ENCODE data around the gene LPIN2.

LPIN2 gene

DNA sequence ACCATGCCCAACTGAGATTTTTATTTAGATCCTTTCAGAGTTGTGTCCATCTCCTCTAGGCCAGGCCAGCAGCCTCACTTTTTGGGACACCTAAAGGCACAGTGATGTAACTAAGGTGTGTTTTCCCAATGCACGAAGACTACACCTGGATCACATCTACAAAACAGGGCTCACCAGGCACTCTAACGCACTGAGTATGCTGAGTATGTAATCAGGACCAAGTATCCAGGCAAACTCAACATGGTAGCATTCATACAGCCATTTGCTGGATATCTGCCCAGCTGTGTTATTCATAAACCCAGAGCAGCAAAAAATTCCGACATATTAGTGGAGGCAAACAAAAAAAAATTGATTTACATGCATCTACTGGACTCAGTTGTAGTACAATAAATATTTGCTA is 33.8 kb downstream of the LPIN2 start:
- no peak for DNase-seq

DNA sequence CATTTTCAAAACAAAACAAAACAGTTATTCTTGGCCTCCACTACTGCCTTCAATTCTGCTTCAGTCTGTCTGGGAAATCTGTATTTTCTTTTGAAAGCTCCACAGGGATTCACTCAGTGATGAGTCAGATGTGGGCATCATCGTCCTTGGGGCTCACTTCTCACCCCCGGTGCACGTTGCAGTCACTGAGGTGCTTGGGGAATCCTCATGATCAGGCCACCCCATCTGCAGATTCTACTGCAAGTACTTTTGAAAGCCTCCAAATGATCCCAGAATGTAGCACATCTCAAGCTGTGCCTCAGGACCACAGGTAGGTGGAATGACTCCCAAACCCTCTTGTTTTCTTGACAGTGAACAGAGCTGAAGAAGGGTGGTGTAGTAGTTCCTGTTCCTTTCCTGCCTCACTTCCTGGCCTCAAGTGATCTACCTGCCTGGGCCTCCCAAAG is 34.3 kb downstream of the LPIN2 start:
- DNase-seq, result peak; percentile 54

DNA sequence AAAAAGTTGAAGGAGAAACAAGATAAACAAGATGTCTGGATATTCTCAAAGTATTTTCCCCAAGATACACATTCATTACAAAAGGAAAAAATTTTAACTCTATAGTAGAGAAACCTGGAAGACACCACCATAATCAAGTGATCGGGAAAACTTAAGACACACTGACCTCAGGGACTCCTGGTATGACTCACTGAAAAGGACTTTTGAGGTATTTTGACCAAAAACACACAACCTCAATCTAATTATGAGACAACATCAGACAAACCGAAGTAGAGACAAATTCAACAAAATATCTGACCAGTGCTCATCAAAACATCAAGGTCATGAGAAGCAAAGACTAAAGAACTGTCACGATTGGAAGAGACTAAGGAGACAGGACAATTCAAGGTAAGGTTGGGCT is 34.7 kb downstream of the LPIN2 start:
- DNase-seq, result no peak

DNA sequence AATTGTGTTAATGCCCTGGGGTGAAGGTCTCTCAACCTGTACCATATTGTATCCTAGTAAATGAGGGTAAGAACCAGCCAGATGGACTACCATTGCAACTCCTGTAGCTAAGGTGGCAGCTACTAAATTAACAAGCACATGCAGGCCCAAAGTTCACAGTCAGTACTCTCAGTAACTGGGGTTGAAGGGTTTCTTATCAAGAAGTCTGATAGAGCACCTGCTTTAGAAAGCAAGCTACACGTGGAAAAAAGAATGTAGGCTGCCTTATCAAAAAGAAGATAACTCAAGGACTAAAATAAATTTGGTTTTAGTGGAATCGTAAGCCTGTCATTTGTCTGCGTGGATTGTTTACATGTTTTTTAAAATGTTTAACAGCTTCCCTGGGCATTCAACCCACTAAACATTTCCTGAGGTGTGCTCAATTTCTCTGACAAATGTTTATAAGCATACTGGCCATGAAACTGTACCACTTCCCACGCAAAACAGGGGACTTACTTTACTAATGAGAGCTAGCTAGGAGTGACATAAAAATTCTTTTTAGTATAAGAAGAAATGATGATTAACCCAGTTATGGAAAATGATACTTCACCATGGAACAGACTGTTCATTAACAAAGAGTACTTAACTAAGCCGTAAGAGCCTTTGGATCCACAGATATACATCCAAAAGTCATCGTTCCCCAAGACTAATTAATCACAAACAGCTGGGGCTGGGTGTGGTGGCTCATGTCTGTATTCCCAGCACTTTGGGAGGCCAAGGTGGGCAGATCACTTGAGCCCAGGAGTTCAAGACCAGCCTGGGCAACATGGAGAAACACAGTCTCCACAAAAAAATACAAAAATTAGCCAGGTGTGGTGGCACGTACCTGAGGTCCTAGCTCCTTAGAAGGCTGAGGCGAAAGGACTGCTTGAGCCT is 36.5 kb downstream of the LPIN2 start:
- DNase-seq, result no peak

DNA sequence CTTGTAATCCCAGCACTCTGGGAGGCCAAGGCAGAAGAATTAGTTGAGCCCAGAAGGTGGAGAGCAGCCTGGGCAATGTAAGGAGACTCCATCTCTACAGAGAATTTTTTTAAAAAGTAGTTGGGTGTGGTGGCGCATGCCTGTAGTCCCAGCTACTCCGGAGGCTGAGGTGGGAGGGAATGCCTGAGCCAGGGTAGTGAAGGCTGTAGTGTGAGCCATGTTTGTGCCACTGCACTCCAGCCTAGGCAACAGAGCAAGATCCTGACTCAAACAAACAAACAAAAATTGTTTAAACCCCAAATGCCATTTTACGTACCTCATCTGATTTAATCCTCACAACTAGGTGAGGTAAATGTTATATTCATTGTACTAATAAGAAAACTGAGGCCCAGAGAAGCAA is 38.2 kb downstream of the LPIN2 start:
- DNase-seq, result no peak

DNA sequence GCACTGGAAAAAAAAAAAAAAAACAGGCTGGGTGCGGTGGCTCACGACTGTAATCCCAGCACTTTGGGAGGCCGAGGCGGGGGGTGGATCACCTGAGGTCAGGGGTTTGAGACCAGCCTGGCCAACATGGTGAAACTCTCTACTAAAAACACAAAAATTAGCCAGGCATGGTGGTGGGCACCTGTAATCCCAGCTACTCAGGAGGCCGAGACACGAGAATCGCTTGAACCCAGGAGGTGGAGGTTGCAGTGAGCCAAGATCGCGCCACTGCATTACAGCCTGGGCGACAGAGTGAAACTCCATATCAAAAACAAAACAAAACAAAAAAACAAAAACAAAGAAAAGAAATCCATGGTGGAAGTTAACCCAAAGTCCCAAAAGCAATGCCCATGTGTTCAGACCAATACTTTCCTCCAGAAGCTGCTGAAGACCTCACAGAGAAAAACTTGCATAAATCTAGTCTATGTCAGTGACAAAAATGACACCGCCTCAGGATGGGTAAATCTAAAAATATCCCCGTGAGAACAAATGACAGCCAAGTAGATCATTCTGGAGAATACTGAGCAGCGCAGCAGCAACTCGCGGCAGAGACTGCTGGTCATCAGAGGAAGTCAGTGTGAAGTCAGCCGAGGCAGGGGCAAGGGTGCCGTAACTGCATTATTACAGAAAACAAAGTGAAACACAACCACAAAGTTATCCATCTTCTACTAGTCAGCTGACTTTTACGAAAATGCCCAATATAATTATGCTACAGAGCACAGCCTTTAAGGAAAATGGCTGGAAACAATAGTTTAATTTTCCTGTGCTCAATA is 41.0 kb downstream of the LPIN2 start:
- DNase-seq, result peak; percentile 88

DNA sequence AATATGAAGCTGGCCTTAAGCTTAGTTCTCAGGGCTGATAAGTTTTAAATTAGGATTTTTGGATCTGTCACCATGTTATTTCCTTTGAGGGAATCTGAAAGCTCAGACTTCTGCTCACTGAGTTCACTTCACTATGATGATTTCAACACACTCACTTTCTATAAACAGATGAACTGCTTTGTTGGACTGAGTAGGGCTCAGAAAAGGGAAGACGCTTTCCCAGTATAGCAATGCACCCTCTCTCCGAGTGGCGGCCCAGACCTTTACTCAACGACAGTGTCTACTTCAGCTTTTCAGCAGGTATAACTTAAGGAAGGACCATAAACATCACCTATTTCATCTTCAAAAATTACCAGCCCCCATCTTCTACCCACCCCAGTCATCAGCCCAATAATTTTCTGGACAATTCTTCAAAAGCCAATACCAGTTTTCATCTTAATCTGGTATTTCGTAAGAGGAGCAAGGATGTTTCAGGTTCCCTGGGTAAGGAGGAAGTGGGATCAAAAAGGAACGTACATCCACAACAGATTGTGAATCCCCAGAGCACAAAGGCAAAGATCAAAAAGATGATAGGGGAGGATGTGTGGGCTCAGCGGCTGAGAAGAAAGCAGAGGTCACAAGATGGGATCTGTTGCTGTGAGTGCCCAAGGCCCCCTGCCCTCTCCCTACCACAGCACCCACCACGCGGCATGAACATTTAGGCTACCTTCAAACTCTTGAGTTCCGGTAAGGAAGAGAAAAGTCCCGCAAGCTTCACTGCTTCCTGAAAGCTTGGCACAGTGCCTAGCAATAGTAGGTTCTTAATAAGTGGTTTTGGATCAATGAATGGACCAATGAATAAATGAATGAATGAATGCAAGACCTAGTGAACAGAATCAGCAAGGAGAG is 41.9 kb downstream of the LPIN2 start:
- peak; percentile 77 for DNase-seq

DNA sequence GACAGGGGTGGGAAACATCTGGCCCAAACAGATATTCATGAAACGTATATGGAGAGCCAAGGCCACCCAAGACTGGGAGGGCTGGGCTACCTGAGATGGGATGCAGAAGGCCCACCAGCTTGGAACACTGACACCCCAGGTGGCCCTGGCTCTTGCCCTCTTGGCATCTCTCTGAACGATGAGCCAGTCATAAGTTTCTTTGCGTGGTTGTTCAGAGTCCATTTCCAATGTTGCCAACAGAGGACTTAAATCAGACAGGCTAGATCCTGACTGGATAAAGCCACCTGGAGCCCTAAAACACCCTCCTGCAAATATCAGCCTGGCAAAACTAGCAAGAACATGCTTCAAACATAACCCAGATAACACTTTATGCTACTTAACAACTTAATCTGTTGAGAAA is 42.6 kb downstream of the LPIN2 start:
- DNase-seq, result no peak

DNA sequence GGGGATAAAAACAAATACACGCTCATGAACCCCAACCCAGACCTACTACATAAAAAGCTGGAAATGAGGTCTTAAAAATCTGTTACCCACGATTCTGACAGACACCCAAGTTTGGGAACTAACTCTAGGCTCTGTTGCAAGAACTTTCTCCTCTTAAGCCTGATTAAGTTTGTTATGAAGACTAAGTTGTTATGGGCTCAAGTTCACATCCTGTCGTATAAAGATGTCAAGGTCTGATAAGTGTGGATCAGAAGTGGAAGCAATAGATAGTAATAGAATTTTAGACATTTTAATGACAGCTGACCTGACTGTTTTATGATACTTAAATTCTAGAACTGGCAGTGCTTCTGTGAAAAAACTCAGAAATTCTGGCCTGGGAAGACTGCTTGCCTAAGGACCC is 43.2 kb downstream of the LPIN2 start:
- DNase-seq, result no peak

DNA sequence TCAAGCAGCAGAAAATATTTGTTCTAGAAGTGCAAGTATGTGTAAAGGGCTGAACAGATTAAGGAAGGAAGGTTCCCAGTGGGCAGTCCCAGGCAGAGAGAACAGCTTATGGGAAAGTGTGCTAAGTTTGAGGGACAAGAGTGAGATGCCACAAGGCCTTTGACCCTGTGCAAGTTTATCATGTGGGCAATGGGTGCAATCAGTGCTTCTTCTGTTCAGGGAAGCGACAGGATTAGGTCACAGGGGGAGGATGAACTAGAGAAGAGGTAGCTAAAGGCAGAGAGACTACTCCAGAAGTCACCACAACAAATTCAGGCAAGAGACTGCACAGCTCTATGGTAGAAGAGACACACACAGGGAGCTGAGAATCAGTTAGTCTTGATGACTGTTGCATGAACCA is 44.3 kb downstream of the LPIN2 start:
- DNase-seq, result no peak

DNA sequence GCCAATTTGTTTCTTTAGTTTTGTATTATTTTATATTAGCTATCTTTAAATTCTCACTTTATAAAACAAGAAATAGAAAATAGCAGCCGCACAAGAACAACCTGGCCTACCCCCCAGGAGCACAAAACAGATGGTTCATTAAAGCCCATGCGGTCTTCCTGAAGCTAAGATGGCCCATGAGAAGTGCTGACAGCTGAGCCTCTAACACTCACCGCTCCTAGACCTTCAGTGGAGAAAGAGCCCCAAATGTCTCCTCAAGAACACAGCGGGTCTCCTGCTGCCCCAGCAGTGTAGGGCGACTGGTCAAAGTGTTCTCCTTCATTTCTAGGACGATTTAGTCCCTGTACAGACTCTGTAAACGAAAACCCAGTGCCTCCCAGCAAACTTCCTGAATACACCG is 45.1 kb downstream of the LPIN2 start:
- no peak for DNase-seq

DNA sequence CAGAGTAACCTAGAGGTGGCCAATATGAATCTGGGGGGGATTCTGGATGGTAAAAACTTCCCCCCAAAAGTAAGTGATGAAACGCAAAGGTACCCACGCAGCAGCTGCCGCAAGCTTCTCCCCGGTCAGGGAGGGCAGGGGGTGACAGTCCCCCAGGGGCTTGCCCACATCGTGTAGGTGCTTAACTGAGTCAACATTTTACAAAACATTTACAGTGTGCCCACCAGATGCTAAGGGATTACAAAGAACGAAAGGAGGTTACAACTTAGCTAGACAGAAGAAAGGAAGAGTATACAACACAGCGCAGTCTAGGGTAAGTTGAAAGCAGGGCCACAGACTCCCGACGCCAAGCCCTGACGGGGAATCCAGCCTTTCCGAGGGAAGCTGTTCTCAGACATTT is 45.6 kb downstream of the LPIN2 start:
- DNase-seq, result no peak

DNA sequence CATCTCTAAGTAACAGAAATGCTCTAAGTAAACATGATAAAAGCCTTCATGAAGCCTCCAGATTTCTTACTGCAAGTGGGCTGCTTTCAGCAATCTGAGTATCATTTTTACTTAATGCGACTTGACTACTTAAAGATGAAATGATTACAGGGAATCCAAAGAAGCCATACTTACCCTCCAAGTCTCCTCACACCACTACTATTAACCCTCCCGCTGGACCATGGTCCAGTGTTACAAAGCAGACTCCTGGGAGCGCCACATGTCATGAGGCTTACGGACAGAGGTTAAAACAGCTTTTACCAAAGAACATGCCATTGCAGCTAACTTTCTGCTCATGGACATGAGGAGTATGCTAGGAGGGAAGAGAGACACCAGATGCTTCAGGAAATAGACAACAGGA is 46.4 kb downstream of the LPIN2 start:
- no peak for DNase-seq

DNA sequence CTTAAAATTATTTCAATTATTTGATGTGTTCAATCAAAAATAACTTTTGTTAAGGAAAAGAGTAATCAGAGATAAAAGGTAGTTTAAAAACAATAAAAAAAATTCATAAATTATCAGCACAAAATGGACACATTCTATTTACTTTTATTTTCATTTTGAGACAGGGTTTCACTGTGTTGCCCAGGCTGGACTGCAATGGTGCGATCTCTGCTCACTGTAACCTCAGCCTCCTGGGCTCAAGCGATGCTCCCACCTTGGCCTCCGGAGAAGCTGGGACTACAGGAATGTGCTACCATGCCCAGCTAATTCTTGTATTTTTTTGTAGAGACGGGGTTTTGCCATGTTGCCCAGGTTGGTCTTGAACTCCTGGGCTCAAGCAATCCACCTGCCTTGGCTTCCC is 47.1 kb downstream of the LPIN2 start:
- DNase-seq, result no peak

DNA sequence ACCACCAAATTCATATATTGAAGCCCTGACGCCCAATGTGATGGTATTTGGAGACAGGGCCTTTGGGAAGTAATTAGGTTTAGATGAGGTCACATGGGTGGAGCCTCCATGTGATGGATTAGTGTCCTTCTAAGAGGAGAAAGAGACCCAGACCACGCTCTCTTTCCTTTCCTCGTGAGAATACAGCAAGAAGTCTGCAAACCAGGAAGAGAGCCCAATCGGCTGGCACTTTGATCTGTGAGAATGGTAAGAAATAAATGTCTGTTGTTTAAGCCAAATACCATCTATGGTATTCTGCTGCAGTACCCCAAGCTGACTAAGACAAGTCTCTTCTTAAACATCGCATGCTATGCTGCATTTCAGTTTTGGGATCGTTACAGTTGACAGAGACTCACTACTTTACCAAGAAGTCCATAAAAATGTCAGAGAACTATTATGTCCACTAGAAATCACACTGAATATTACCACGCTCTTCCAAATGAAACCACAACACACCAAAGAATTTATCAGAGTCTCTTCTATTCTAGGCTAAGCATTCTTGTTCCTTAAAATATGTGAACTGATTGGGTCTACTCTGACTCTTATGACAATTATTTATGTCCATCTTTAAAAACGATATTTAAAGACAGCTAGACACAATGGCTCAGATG is 48.5 kb downstream of the LPIN2 start:
- no peak for DNase-seq
